H1 (cell line): ENCODE measurements around the gene TCF4.

Source experiments
- CEBPB ChIP-seq: IDR thresholded peaks from 2 replicates; pipeline ENCODE4 v1.6.1; 2012; ENCODE audit warnings: low read depth, low read length
- CREB1 ChIP-seq: IDR thresholded peaks from 2 replicates; pipeline ENCODE4 v1.6.1; 2012; ENCODE audit warnings: inconsistent platforms
- CTCF ChIP-seq, 3 experiments: IDR thresholded peaks; 1 replicate in 2 of 3; 2 replicates in 1 of 3; pipeline versions ENCODE4 v1.5.1 to v1.6.1; 2011; ENCODE audit warnings: low read length in 3 of 3, mild to moderate bottlenecking in 3 of 3, inconsistent platforms in 2 of 3, low read depth in 1 of 3, moderate library complexity in 1 of 3; ENCODE audit not compliant: insufficient read depth in 1 of 3; ENCODE audit errors: control extremely low read depth in 1 of 3
- EZH2 ChIP-seq: fragments of 200-600 bp; sonication (generic); IDR thresholded peaks from 2 replicates; pipeline ENCODE4 v1.7.1; 2012; ENCODE audit warnings: low read depth, mild to moderate bottlenecking, moderate library complexity, low read length, inconsistent platforms; ENCODE audit not compliant: severe bottlenecking
- HDAC6 ChIP-seq: IDR thresholded peaks from one replicate; pipeline ENCODE4 v1.7.1; 2012; ENCODE audit warnings: low read depth, mild to moderate bottlenecking, inconsistent platforms, low read length, moderate library complexity
- MAFK ChIP-seq: IDR thresholded peaks from 2 replicates; pipeline ENCODE4 v1.6.1; 2012; ENCODE audit warnings: low read depth, mild to moderate bottlenecking, improper control_type of control experiment, low read length
- POLR2A ChIP-seq, 2 experiments: IDR thresholded peaks; 1 replicate in 1 of 2; 2 replicates in 1 of 2; pipeline ENCODE4 v1.6.1; 2011; ENCODE audit warnings: low read depth in 2 of 2, low read length in 2 of 2, mild to moderate bottlenecking in 2 of 2; ENCODE audit errors: control extremely low read depth in 1 of 2
- RXRA ChIP-seq: IDR thresholded peaks from 2 replicates; pipeline ENCODE4 v1.6.1; 2011; ENCODE audit warnings: low read depth, mild to moderate bottlenecking, low read length, moderate library complexity; ENCODE audit not compliant: insufficient read depth
- SIX5 ChIP-seq: IDR thresholded peaks from 2 replicates; pipeline ENCODE4 v1.6.1; 2011; ENCODE audit warnings: mild to moderate bottlenecking, low read depth, low read length
- SP2 ChIP-seq: IDR thresholded peaks from 2 replicates; pipeline ENCODE4 v1.6.1; 2012; ENCODE audit warnings: mild to moderate bottlenecking, low read length, inconsistent platforms
- SUZ12 ChIP-seq: fragments of 200-600 bp; sonication (generic); IDR thresholded peaks from 2 replicates; pipeline ENCODE4 v1.6.1; 2012; ENCODE audit warnings: mild to moderate bottlenecking, inconsistent platforms, low read length, moderate library complexity, mixed read lengths
- ZNF274 ChIP-seq: IDR thresholded peaks from 2 replicates; pipeline ENCODE4 v1.7.0; 2012; ENCODE audit warnings: low read length, borderline replicate concordance; ENCODE audit errors: extremely low read depth
- TF ChIP-seq, protein P1 (sequence below): IDR thresholded peaks from 2 replicates; pipeline ENCODE4 v1.6.1; 2011; ENCODE audit warnings: low read length, improper control_type of control experiment
- TF ChIP-seq, protein P2 (sequence below): IDR thresholded peaks from 2 replicates; pipeline ENCODE4 v1.6.1; 2012; ENCODE audit warnings: low read length, inconsistent platforms

GRCh38 chr18:55353806-55354205 is 234.2 kb downstream of the TCF4 start:
- TF ChIP-seq CTCF (IDR thresholded peaks at IDR 0.05; ENCODE audit: control extremely low read depth in 1 of 3, insufficient read depth in 1 of 3, low read depth in 1 of 3, low read length in 3 of 3) (no peak), SUZ12 (no peak), ZNF274 (no peak), SP2 (no peak), POLR2A (IDR thresholded peaks at IDR 0.05; ENCODE audit: control extremely low read depth in 1 of 2, low read depth in 2 of 2, low read length in 2 of 2) (no peak), EZH2 (no peak), HDAC6 (no peak), SIX5 (no peak), CREB1 (no peak), MAFK (no peak), RXRA (no peak), CEBPB (no peak)
- TF ChIP-seq, protein P1, sequence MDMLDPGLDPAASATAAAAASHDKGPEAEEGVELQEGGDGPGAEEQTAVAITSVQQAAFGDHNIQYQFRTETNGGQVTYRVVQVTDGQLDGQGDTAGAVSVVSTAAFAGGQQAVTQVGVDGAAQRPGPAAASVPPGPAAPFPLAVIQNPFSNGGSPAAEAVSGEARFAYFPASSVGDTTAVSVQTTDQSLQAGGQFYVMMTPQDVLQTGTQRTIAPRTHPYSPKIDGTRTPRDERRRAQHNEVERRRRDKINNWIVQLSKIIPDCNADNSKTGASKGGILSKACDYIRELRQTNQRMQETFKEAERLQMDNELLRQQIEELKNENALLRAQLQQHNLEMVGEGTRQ, result no peak
- TF ChIP-seq, protein P2, sequence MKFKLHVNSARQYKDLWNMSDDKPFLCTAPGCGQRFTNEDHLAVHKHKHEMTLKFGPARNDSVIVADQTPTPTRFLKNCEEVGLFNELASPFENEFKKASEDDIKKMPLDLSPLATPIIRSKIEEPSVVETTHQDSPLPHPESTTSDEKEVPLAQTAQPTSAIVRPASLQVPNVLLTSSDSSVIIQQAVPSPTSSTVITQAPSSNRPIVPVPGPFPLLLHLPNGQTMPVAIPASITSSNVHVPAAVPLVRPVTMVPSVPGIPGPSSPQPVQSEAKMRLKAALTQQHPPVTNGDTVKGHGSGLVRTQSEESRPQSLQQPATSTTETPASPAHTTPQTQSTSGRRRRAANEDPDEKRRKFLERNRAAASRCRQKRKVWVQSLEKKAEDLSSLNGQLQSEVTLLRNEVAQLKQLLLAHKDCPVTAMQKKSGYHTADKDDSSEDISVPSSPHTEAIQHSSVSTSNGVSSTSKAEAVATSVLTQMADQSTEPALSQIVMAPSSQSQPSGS, result no peak
